Ramos (cell line): Measurements from ENCODE around the gene NDOR1.

Experiments
- in situ Hi-C: fragments of 300-500 bp; cut with MboI; formaldehyde crosslinking; loops from one replicate; pipeline ENCODE4 v1.14.3; 2022; ENCODE audit warnings: low sequenced_read_pairs; ENCODE audit not compliant: unreplicated experiment

The NDOR1 gene

GRCh38 chr9:137180491-137180890, 25.0 kb upstream of the NDOR1 start:
- in situ Hi-C loops = no loop called here

GRCh38 chr9:137181680-137182079, 23.8 kb upstream of the NDOR1 start:
- in situ Hi-C loops = no loop called here

GRCh38 chr9:137182836-137183235, 22.7 kb upstream of the NDOR1 start:
- in situ Hi-C loops = no loop called here

GRCh38 chr9:137183980-137184595, 21.4 kb upstream of the NDOR1 start:
- in situ Hi-C loops = no loop called here

- in situ Hi-C loops = no loop called here
These were observed 20.4 kb upstream of the NDOR1 start for GRCh38 chr9:137184881-137185660.

GRCh38 chr9:137185921-137186320, 19.6 kb upstream of the NDOR1 start:
- in situ Hi-C loops = no loop called here

- in situ Hi-C loops = no loop called here
These were observed 19.1 kb upstream of the NDOR1 start for GRCh38 chr9:137186385-137186784.

- in situ Hi-C loops = no loop called here
These were observed 18.1 kb upstream of the NDOR1 start for GRCh38 chr9:137187386-137187785.

GRCh38 chr9:137188086-137188489, 17.4 kb upstream of the NDOR1 start:
- in situ Hi-C loops = no loop called here

- in situ Hi-C loops = no loop called here
These were observed 16.8 kb upstream of the NDOR1 start, which contains the start of the genes ANAPC2 and SSNA1 for GRCh38 chr9:137188490-137189296. ANAPC2 (minus strand) TSS chr9:137188560; CDS start chr9:137188532, 28 bp downstream. SSNA1 (plus strand) TSS chr9:137188676; CDS start chr9:137188727, 51 bp downstream.

GRCh38 chr9:137189297-137190295, 15.9 kb upstream of the NDOR1 start:
- in situ Hi-C loops = no loop called here

GRCh38 chr9:137190315-137190856, 15.1 kb upstream of the NDOR1 start:
- in situ Hi-C loops = no loop called here

- in situ Hi-C loops = no loop called here
These were observed 14.3 kb upstream of the NDOR1 start for GRCh38 chr9:137191245-137191644.

- in situ Hi-C loops = no loop called here
These were observed 13.6 kb upstream of the NDOR1 start for GRCh38 chr9:137191691-137192447.

- in situ Hi-C loops = no loop called here
These were observed 13.1 kb upstream of the NDOR1 start for GRCh38 chr9:137192448-137192780.

- in situ Hi-C loops = no loop called here
These were observed 12.6 kb upstream of the NDOR1 start for GRCh38 chr9:137192859-137193258.

GRCh38 chr9:137193771-137194170, 11.7 kb upstream of the NDOR1 start:
- in situ Hi-C loops = no loop called here

GRCh38 chr9:137194388-137194787, 11.1 kb upstream of the NDOR1 start:
- in situ Hi-C loops = no loop called here

GRCh38 chr9:137194909-137195308, 10.6 kb upstream of the NDOR1 start:
- in situ Hi-C loops = no loop called here
